IPS-NIHi7 (cell line): Measurements from ENCODE around the gene ANTXR1.

Source experiments
- DNase-seq: peaks from one replicate; pipeline ENCODE4 v3.0.0; 2012; ENCODE audit warnings: mixed read lengths; ENCODE audit errors: extremely low spot score

The ANTXR1 gene

GRCh38 chr2:69013142-69013839 is at the start of gene ANTXR1:
Gene ANTXR1, plus strand, starts transcription at chr2:69013179. Its CDS starts 321 bp downstream, at chr2:69013500.
- peak; percentile 85 for DNase-seq

DNA sequence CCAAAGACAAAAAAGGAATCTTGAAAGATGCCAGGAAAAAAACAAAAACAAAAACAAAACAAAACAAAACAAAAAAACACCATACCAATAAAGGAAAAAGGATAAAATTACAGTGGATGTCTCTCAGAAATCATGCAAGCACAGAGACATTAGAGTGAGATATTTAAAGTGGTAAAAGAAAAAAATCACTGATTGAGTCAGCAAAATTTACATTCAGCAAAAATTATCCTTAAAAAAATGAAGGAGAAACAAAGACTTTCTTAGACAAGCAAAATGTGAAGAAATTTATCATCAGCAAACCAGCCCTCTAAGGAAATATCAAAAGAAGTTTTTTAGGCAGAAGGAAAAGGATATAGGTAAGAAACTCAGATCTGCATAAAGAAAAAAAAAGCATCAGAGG is 48.7 kb upstream of the ANTXR1 start:
- no peak for DNase-seq

GRCh38 chr2:68968221-68968620 is 44.8 kb upstream of the ANTXR1 start:
- DNase-seq, result no peak

DNA sequence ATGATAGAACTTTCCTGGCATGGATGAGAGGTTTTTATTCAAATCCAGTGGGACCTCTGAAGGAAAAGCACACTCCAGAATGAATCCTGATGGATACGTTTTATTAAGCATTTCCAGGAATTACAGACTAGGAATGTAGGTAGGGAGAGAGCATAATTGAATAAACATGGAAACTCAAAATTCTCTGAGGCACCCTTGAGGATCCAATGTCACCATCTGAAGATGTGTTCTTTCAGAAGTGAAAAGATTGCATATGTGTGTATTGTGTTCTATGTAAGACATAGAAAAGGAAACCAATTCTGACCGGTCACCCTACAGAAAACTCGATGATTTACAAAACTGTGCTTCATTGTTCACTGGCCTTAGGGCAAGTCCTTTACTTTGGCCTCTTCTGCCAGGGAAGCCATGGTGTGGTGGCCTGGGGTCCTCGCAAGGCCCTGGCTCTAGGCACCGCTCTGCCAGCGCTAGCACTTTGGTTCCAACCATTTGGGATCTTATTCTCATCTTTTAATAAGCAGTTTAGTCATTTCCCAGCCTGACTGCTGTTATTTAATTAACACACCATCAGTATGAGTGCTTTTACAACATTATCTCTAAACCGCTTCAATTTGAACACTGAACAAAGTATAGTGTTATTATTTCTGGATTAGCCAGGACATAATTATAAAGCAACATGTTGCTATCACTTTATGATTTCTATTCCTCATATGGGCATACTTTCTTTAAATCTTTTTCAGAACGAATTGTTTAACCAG is 43.1 kb upstream of the ANTXR1 start:
- DNase-seq, result no peak

DNA sequence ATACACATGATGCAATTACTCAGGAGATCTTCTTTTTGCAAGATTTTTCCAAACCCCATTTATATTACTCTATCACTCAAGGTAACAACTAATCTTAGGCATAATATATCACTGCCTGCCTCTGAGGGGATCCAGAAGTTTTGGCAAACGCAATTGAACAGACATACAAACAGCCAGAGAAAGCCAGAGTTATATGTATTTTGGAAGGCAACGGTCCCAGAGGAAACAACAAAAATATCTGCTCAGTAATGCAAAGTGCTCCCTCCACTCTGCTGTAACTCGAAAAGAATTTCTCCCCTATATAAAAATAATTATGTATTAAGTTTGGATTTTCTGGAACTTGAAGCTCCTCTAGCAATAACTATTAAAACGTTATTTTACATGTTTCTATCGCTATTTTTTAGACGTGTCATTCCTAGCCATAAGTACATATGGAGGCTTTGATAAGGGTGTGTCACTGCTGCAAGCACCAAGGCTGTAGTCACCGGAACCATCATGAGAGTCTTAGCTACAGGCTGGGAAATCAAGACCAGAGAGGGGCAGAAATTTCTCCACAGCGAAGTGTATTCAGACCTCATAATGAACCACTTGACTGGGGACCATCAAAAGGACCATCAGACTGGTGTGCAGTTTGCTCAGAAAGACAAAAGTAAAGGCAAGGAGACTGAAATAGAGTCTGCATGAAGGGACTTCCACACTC is 42.3 kb upstream of the ANTXR1 start:
- DNase-seq, result no peak

GRCh38 chr2:68971591-68972231 is 41.3 kb upstream of the ANTXR1 start:
- DNase-seq, result no peak

- DNase-seq, result no peak
These were observed 38.7 kb upstream of the ANTXR1 start, which contains the start of gene GKN1 for GRCh38 chr2:68974251-68974650. Gene GKN1, plus strand, starts transcription at chr2:68974636. Its CDS starts 42 bp downstream, at chr2:68974678.

- no peak for DNase-seq
These were observed 37.9 kb upstream of the ANTXR1 start for GRCh38 chr2:68974946-68975665.

- no peak for DNase-seq
These were observed 37.1 kb upstream of the ANTXR1 start for GRCh38 chr2:68975844-68976243.

DNA sequence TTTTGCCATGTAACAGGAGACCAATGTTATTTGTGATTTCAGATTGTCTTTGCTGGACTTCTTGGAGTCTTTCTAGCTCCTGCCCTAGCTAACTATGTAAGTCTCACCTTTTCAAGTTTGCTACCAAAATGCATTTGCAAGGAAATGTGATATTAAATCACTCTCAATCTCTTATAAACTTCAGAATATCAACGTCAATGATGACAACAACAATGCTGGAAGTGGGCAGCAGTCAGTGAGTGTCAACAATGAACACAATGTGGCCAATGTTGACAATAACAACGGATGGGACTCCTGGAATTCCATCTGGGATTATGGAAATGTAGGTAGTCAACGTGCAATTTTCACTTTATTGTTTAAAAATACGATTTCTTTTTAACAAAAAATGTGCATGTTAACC is 35.5 kb upstream of the ANTXR1 start:
- no peak for DNase-seq

- no peak for DNase-seq
These were observed 34.9 kb upstream of the ANTXR1 start for GRCh38 chr2:68978098-68978497.

DNA sequence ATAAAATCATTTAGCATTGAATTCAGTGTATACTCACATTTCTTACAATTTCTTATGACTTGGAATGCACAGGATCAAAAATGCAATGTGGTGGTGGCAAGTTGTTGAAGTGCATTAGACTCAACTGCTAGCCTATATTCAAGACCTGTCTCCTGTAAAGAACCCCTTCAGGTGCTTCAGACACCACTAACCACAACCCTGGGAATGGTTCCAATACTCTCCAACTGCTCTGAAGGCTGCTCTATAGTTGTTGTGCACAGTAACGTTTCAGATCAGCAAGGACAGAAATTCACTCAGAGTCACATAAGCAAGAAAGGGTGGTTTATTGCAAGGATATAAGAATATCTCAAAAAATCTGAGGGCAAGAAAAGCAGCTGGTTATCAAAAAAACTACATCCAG is 32.0 kb upstream of the ANTXR1 start:
- DNase-seq, result no peak

GRCh38 chr2:68987021-68987503 is 25.9 kb upstream of the ANTXR1 start:
- no peak for DNase-seq

- DNase-seq, result no peak
These were observed 23.9 kb upstream of the ANTXR1 start for GRCh38 chr2:68989035-68989434.

DNA sequence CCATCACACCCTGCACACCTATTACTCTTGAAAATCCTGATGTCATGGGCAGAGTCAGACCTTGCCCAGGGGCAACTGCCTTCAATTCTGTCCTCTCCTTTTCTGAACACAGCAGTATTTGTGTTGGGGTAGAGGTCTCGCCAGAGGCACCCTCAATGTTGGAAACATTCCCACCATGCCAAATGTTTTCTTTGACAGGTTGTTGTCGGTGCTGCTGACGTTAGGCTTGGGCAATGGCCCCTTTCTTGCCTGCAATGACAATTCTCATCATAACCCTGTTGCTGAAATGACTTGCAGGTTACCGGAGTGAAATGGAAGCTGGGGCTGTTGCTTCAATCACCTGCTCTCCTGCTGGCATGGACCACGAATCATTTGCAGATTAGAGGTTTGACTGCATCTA is 20.6 kb upstream of the ANTXR1 start:
- no peak for DNase-seq

DNA sequence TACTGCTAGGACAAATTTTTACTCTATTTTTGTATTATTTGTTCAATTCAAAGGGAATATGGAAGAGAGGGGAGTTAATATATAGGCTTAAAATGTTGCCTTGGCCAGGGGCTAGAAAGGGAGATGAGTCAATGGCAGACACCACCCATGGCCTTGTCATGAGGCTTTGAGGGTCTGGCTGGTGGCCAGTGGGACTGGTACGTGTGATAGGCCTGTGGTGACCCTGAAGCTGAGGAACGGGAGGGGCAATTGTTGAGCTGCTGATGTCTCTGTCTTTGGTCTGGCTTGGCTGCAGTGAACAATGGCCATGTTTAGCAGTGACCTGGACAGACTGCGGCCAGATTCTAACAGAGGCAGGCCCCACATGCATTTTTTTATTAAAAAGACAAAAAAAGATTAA is 20.0 kb upstream of the ANTXR1 start:
- no peak for DNase-seq

DNA sequence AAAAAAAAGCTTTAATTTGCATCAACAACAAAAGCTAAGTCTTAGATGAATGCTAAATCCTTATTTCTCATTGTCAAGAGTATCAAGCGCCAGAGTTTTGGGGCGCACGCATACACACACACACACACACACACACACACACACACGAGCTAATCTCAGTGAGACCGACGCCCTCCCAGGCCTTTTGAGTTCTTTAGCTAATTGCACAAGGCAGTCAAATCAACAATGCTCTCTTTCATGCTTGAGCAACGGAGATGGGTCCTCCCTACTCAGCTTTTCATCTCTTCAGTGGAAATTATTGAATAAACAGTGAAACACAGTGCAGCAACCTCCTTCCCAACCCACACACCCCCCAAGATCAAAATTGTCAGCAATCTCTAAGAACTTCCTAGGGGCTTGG is 19.3 kb upstream of the ANTXR1 start:
- DNase-seq, result no peak

DNA sequence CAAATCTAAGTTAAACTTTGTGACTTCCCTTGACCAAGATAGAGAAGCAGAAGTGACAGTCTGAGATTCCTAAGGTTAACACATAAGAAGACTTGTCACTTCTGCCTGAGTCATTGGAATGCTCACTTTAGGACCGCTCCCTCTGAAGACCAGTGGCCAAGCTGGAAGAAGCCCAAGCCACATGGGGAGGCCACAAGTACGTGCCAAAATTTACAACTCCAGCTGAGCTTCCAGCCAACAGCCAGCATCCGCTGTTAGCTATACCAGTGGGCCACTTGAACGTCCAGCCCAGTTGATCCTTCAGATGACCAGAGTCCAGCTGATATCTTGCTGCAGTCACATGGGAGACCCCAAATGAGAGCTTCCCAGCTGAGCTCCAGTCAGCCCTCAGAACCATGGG is 18.1 kb upstream of the ANTXR1 start:
- no peak for DNase-seq

GRCh38 chr2:68995916-68996315 is 17.1 kb upstream of the ANTXR1 start:
- DNase-seq, result no peak

- no peak for DNase-seq
These were observed 15.6 kb upstream of the ANTXR1 start for GRCh38 chr2:68997401-68997800.

DNA sequence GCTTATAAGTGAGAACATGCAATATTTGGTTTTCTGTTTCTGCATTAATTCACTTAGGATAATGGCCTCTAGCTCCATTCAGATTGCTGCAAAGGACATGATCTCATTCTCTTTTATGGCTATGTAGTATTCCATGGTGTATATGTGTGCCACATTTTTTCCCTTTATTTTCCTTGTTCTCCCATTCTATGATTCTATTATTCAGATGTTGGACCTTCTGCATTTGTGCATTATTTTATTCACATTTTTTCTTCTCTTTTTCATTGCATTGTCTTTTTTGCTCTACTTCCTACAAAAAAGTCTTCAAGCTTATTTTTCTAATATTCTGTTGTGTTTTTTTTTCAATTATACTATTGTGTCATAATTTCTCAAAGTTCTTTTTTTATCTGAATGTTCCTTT is 11.1 kb upstream of the ANTXR1 start:
- DNase-seq, result no peak
